Prostate gland (tissue), 2 donors: ENCODE data around the gene C1QL1.

Source experiments
- CTCF ChIP-seq, 4 experiments: fragments of 200-600 bp in 2 of 4; fragments of 450-650 bp in 2 of 4; sonication (generic) in 2 of 4; IDR thresholded peaks; 1 replicate in 3 of 4; 2 replicates in 1 of 4; pipeline ENCODE4 v1.5.1; 2016 to 2019; ENCODE audit warnings: antibody characterized with exemption in 4 of 4, mild to moderate bottlenecking in 2 of 4, moderate library complexity in 2 of 4
- POLR2A ChIP-seq: fragments of 450-650 bp; IDR thresholded peaks from one replicate; pipeline ENCODE4 v1.6.1; 2016; ENCODE audit warnings: antibody characterized with exemption, mild to moderate bottlenecking
- POLR2AphosphoS5 ChIP-seq: sonication (generic); formaldehyde crosslinking; IDR thresholded peaks from one replicate; pipeline ENCODE4 v1.6.1; 2017; ENCODE audit warnings: antibody characterized with exemption

GRCh38 chr17:45003877-45004276 is 35.8 kb upstream of the C1QL1 start:
- no peak for TF ChIP-seq CTCF (IDR thresholded peaks at IDR 0.05)
- no peak for TF ChIP-seq POLR2AphosphoS5
- TF ChIP-seq POLR2A: no peak
